Activated CD8-positive, alpha-beta memory T cell treated with anti-CD3 and anti-CD28 coated beads, Interleukin-2, amount 10 ng/mL, durations not matched to agents 7 days and 5 days (primary cell): ENCODE results near the gene KLF2. TPM values are rescaled to one million over a fixed set of nuclear protein-coding genes. Genes with fewer than 3 reads are reported as not detected.

Experiments used
- total RNA-seq, 2 experiments: library from RNA; stranded (reverse); gene quantifications; one replicate each; pipeline ENCODE4 v1.2.3, GENCODE V29; 2021

KLF2 gene
- total RNA-seq, 2 experiments from 2014 or later: 62.1 to 124 TPM

Other genes with a start within 250 kb of the KLF2 start
- gene TPM4, start 248.3 kb upstream of the KLF2 start, total RNA-seq: 100 to 1,000 TPM; 491 to 493 TPM
- gene RAB8A, start 212.9 kb upstream of the KLF2 start, total RNA-seq: 100 to 1,000 TPM; 204 to 271 TPM
- 100 to 1,000 TPM; 181 to 199 TPM for gene HSH2D, start 181.1 kb upstream of the KLF2 start, total RNA-seq
- not detected for gene CIB3, start 151.3 kb upstream of the KLF2 start, total RNA-seq
- gene FAM32A, start 139.4 kb upstream of the KLF2 start, total RNA-seq: 10 to 100 TPM; 64.6 to 72.0 TPM
- gene AP1M1, start 126.9 kb upstream of the KLF2 start, total RNA-seq: 100 to 1,000 TPM; 144 to 154 TPM
- 10 to 100 TPM; 40.7 to 42.6 TPM for gene EPS15L1, start 147.1 kb downstream of the KLF2 start, total RNA-seq
- not detected for gene CALR3, start 171.3 kb downstream of the KLF2 start, total RNA-seq
- gene C19orf44, start 171.6 kb downstream of the KLF2 start, total RNA-seq: 1 to 10 TPM; 3.5 to 3.6 TPM
- gene CHERP, start 217.6 kb downstream of the KLF2 start, total RNA-seq: 10 to 100 TPM; 66.5 to 74.5 TPM
- gene SLC35E1, start 247.6 kb downstream of the KLF2 start, total RNA-seq: 10 to 100 TPM; 46.2 to 46.3 TPM